Panc1 (cell line): ENCODE data around the gene NELFE. TPM values are rescaled to one million over a fixed set of nuclear protein-coding genes. Genes with fewer than 3 reads are reported as not detected.

ENCODE experiments used
- ATAC-seq: fragments of 200-7000 bp; cut with Tn5 transposase; 2 replicates; pipeline ENCODE4 v1.9.1; 2020; ENCODE audit warnings: mild to moderate bottlenecking, moderate library complexity
- BruUV-seq: library from RNA; stranded (reverse); fragments of 400-500 nt; replicated peaks from 2 replicates; lab custom pipeline; 2021; lab: Mats Ljungman, UMichigan
- CTCF ChIA-PET: fragments of 300-600 bp; sonication (Branson Sonifier 250); formaldehyde crosslinking; loops from one replicate; lab custom pipeline; 2022; ENCODE audit warnings: antibody characterized with exemption; lab: Charles Lee
- POLR2A ChIA-PET: fragments of 300-600 bp; sonication (Branson Sonifier 250); formaldehyde crosslinking; loops from one replicate; lab custom pipeline; 2022; ENCODE audit warnings: antibody characterized with exemption; lab: Charles Lee
- DNase-seq: peaks from one replicate; pipeline ENCODE4 v3.0.0-alpha.2; 2010; ENCODE audit warnings: low read depth, low spot score
- H3K27ac ChIP-seq: 2 replicates; pipeline ENCODE4 v1.5.1; 2011; ENCODE audit warnings: mild to moderate bottlenecking, low read length, inconsistent platforms
- H3K27me3 ChIP-seq: fragments of 200-500 bp; sonication (Bioruptor generic); 2 replicates; pipeline ENCODE4 v1.6.0; 2014; ENCODE audit warnings: low read length, inconsistent platforms; ENCODE audit not compliant: control insufficient read depth, insufficient read depth
- H3K36me3 ChIP-seq: fragments of 200-500 bp; sonication (Bioruptor generic); 2 replicates; pipeline ENCODE4 v1.5.1; 2014; ENCODE audit warnings: inconsistent platforms, mild to moderate bottlenecking, low read length, moderate library complexity; ENCODE audit not compliant: control insufficient read depth, insufficient read depth
- H3K4me1 ChIP-seq: 2 replicates; pipeline ENCODE4 v1.5.1; 2011; ENCODE audit warnings: inconsistent platforms, mild to moderate bottlenecking, low read length, moderate library complexity; ENCODE audit not compliant: control insufficient read depth, insufficient read depth
- H3K4me3 ChIP-seq, 2 experiments: 2 replicates each; pipeline ENCODE4 v1.5.1; 2011 to 2012; ENCODE audit warnings: low read depth in 2 of 2, low read length in 2 of 2, mild to moderate bottlenecking in 2 of 2, inconsistent platforms in 1 of 2, moderate library complexity in 1 of 2
- H3K9me3 ChIP-seq: fragments of 200-500 bp; sonication (Bioruptor generic); 2 replicates; pipeline ENCODE4 v1.5.1; 2014; ENCODE audit warnings: low read depth, mild to moderate bottlenecking, inconsistent platforms, low read length, moderate library complexity; ENCODE audit not compliant: control insufficient read depth, insufficient read depth
- POLR2AphosphoS5 ChIP-seq: IDR thresholded peaks from 2 replicates; pipeline ENCODE4 v1.6.1; 2012; ENCODE audit warnings: mild to moderate bottlenecking, low read depth, low read length, moderate library complexity
- SIN3A ChIP-seq: IDR thresholded peaks from 2 replicates; pipeline ENCODE4 v1.6.1; 2012; ENCODE audit warnings: low read depth, mild to moderate bottlenecking, low read length, moderate library complexity, borderline replicate concordance; ENCODE audit not compliant: insufficient read depth
- TCF7L2 ChIP-seq: IDR thresholded peaks from 2 replicates; pipeline ENCODE4 v1.6.1; 2011; ENCODE audit warnings: mild to moderate bottlenecking, low read depth, low read length, inconsistent platforms
- in situ Hi-C: cut with HindIII; loops from 2 replicates; pipeline ENCODE4 v1.10.0; 2016; ENCODE audit warnings: low sequenced_read_pairs, low pct_unique_long_range_greater_than_20kb
- intact Hi-C: fragments of 100-400 bp; cut with micrococcal nuclease; formaldehyde crosslinking; loops from one replicate; pipeline ENCODE4 v1.10.0; 2022; ENCODE audit not compliant: unreplicated experiment
- total RNA-seq: library from RNA; stranded (reverse); gene quantifications from one replicate; pipeline ENCODE4 v1.2.1, GENCODE V29; 2021; ENCODE audit not compliant: unreplicated experiment
- TF ChIP-seq, protein P1 (sequence below), 2 experiments: IDR thresholded peaks; 2 replicates each; pipeline ENCODE4 v1.6.1; 2011 to 2012; ENCODE audit warnings: low read depth in 2 of 2, control low read depth in 1 of 2, low read length in 1 of 2, mild to moderate bottlenecking in 1 of 2, moderate library complexity in 1 of 2; ENCODE audit not compliant: insufficient read depth in 1 of 2
- TF ChIP-seq, protein P2 (sequence below): fragments of 450-650 bp; IDR thresholded peaks from 2 replicates; pipeline ENCODE4 v1.5.1; 2017; ENCODE audit warnings: mild to moderate bottlenecking

NELFE gene
- total RNA-seq, 1 experiment from 2014 or later, result 94.9 TPM

DNA sequence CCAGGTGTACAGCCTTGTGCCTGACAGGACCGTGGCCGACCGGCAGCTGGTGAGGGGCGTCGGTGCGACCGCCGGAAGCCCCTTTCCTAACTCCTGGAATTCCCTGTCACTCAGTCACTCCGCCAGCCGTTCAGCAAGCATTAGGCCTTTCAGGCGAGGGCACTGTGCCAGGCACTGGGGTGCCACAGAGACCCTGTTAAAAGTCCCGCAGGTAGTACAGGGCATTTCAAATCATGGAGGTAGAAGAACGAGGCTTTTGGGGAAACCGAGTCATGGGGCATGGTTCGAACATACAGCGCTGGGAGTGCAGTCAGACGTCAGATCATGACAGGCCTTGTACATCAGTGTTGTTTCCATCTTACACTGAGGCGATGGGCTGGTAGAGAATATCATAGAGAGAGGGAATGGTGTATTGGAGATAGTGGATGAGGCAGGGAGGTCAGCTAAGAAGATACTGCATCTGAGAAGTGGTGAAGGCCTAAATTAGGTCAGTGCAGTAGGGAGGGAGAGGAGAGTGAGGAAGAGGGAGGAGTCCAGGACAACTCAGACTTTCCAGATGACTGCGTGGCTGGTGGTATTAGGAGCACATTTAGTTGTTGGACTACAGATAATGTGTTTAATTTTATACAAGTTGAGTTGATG, 14.1 kb upstream of the NELFE start:
- Histone ChIP-seq H3K4me1 (peaks cover 12% of the 10 kb centered on the region; the same call in 1 of the 2 replicates), H3K27me3 (no peaks in the 10 kb centered on the region), H3K9me3 (no peaks in the 10 kb centered on the region), H3K27ac (peak overlapping the region; percentile 94), H3K36me3 (peaks cover 5% of the 10 kb centered on the region; the same call in 1 of the 2 replicates), H3K4me3 (peak overlapping the region; percentile 85 to 94)
- ChIA-PET POLR2A (interaction anchor here (1.3 kb wide), 1 partner anchor 14 kb away, joined by 4 read pairs; the partner anchor contains the start of genes NELFE and SKIC2), CTCF (no interaction called here)
- TF ChIP-seq, protein P1, sequence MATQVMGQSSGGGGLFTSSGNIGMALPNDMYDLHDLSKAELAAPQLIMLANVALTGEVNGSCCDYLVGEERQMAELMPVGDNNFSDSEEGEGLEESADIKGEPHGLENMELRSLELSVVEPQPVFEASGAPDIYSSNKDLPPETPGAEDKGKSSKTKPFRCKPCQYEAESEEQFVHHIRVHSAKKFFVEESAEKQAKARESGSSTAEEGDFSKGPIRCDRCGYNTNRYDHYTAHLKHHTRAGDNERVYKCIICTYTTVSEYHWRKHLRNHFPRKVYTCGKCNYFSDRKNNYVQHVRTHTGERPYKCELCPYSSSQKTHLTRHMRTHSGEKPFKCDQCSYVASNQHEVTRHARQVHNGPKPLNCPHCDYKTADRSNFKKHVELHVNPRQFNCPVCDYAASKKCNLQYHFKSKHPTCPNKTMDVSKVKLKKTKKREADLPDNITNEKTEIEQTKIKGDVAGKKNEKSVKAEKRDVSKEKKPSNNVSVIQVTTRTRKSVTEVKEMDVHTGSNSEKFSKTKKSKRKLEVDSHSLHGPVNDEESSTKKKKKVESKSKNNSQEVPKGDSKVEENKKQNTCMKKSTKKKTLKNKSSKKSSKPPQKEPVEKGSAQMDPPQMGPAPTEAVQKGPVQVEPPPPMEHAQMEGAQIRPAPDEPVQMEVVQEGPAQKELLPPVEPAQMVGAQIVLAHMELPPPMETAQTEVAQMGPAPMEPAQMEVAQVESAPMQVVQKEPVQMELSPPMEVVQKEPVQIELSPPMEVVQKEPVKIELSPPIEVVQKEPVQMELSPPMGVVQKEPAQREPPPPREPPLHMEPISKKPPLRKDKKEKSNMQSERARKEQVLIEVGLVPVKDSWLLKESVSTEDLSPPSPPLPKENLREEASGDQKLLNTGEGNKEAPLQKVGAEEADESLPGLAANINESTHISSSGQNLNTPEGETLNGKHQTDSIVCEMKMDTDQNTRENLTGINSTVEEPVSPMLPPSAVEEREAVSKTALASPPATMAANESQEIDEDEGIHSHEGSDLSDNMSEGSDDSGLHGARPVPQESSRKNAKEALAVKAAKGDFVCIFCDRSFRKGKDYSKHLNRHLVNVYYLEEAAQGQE (IDR thresholded peaks at IDR 0.05; ENCODE audit: insufficient read depth in 1 of 2, low read depth in 2 of 2, low read length in 1 of 2), result no peak
- TF ChIP-seq SIN3A (0 out of 2 replicates have a peak, but pooled peaks have one; percentile 73), POLR2AphosphoS5 (no peak), TCF7L2 (no peak)
- TF ChIP-seq, protein P2, sequence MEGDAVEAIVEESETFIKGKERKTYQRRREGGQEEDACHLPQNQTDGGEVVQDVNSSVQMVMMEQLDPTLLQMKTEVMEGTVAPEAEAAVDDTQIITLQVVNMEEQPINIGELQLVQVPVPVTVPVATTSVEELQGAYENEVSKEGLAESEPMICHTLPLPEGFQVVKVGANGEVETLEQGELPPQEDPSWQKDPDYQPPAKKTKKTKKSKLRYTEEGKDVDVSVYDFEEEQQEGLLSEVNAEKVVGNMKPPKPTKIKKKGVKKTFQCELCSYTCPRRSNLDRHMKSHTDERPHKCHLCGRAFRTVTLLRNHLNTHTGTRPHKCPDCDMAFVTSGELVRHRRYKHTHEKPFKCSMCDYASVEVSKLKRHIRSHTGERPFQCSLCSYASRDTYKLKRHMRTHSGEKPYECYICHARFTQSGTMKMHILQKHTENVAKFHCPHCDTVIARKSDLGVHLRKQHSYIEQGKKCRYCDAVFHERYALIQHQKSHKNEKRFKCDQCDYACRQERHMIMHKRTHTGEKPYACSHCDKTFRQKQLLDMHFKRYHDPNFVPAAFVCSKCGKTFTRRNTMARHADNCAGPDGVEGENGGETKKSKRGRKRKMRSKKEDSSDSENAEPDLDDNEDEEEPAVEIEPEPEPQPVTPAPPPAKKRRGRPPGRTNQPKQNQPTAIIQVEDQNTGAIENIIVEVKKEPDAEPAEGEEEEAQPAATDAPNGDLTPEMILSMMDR, result no peak
- TSS peak; percentile 84 for BruUV-seq
- ATAC-seq (no peak), DNase-seq (no peak)
- intact Hi-C loops (no loop called here), in situ Hi-C loops (no loop called here)

DNA sequence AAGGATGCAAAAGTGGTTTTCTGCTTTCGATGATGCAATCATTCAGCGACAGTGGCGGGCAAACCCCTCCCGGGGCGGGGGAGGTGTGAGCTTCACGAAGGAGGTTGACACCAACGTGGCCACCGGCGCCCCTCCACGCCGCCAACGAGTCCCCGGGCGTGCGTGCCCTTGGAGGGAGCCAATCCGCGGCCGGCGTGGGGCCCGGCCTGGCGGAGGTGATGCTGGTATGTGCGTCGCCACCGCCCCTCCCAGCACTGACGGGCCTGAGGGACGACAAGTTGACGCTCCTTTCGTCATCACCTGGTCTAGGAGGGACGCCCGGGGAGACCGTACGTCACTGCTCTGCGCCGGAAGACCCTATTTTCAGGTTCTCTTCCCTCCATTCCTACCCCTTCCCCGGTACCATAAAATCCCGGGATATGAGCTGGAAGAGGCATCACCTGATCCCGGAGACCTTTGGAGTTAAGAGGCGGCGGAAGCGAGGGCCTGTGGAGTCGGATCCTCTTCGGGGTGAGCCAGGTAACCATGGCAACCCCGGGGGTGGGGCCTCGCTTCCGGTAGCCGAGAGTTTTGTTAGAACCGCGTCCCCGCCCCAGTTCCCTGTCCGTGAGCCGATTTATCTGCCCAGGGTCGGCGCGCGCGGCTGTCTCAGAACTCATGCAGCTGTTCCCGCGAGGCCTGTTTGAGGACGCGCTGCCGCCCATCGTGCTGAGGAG, 13.4 kb upstream of the NELFE start, which contains the start of gene DXO:
Gene DXO (minus strand): TSS at position 146 of the 716 bp plus-strand sequence. CDS start 463 bp downstream, outside the sequence.
- TF ChIP-seq, protein P1 (IDR thresholded peaks at IDR 0.05; ENCODE audit: insufficient read depth in 1 of 2, low read depth in 2 of 2, low read length in 1 of 2), result no peak
- TF ChIP-seq POLR2AphosphoS5 (peak; percentile 43; the same call in 1 of the 2 replicates), TCF7L2 (0 out of 2 replicates have a peak, but pooled peaks have one; percentile 11), SIN3A (no peak; the same call in none of the 2 replicates)
- TF ChIP-seq, protein P2, result no peak
- in situ Hi-C loops (no loop called here), intact Hi-C loops (no loop called here)
- ChIA-PET POLR2A (interaction anchor here (0.6 to 1.3 kb wide), 3 partner anchors 13 to 269 kb away, joined by 3 to 4 read pairs (median 4); partner anchors contain the start of genes ABHD16A, NELFE and SKIC2), CTCF (no interaction called here)
- H3K27ac ChIP-seq, result peak within 1 kb of the TSS; percentile 94
- H3K9me3 ChIP-seq, result no peaks in the 10 kb centered on the region
- DNase-seq, result peak; percentile 95
- H3K36me3 ChIP-seq, result peaks cover 5% of the 10 kb centered on the region; the same call in 1 of the 2 replicates
- no TSS peak for BruUV-seq
- H3K4me1 ChIP-seq, result peaks cover 12% of the 10 kb centered on the region; the same call in 1 of the 2 replicates
- no peaks in the 10 kb centered on the region for H3K27me3 ChIP-seq
- H3K4me3 ChIP-seq, result peak within 1 kb of the TSS; percentile 85 to 94
- peak; percentile 94 for ATAC-seq
